ENCODE results near the gene SHOX. TPM values are rescaled to one million over a fixed set of nuclear protein-coding genes. Genes with fewer than 3 reads are reported as not detected.
A peak's percentile ranks its signal among the peaks of the same experiment; 100 is the strongest.

Gene SHOX
- polyA plus RNA-seq, 3 donors, result not detected

GRCh38 chrX:623268-623598, 7.4 kb upstream of the SHOX start:
- H3K27me3 Mint-ChIP-seq (ENCODE audit: low read depth in 3 of 3), result peaks cover 77 to 85% (median 84%) of the 10 kb centered on the region in 3 donors
- no peaks in the 10 kb centered on the region for H3K4me1 Mint-ChIP-seq

GRCh38 chrX:623599-624315, 6.8 kb upstream of the SHOX start:
- WGBS (ENCODE audit: insufficient coverage), result 3% methylated on average over 45 of the region's 50 CpGs
- Mint-ChIP-seq H3K4me1 (no peaks in the 10 kb centered on the region), H3K27ac (no peak overlapping the region), H3K9me3 (peaks cover 0 to 7% (median 4%) of the 10 kb centered on the region in 7 donors), H3K27me3 (ENCODE audit: low read depth in 3 of 3) (peaks cover 76 to 85% (median 80%) of the 10 kb centered on the region in 3 donors), H3K36me3 (no peaks in the 10 kb centered on the region), H3K4me3 (peak overlapping the region in 1 of 2 donors; percentile 49)
- no peaks in the 10 kb centered on the region for H3K36me3 ChIP-seq (replicated peaks in 1 of 2; ENCODE audit: control insufficient read depth in 1 of 2, insufficient read depth in 2 of 2, low read length in 2 of 2)
- intact Hi-C loops (cut with micrococcal nuclease), result no loop called here
- H3K9ac ChIP-seq (ENCODE audit: insufficient read depth, low read length, poor library complexity, severe bottlenecking), result no peak overlapping the region
- no peak overlapping the region for H3K4me3 ChIP-seq (replicated peaks in 1 of 3; ENCODE audit: low read depth in 2 of 3, low read length in 3 of 3)
- no peaks in the 10 kb centered on the region for H3K4me1 ChIP-seq (ENCODE audit: control insufficient read depth in 1 of 2, insufficient read depth in 2 of 2, low read length in 2 of 2)
- H3K9me3 ChIP-seq (replicated peaks in 1 of 2; ENCODE audit: control insufficient read depth in 1 of 2, insufficient read depth in 1 of 2, low read length in 2 of 2), result no peaks in the 10 kb centered on the region
- H3K79me2 ChIP-seq (ENCODE audit: insufficient read depth, low read length), result no peaks in the 10 kb centered on the region
- no peak for DNase-seq
- no peak overlapping the region for H3K4me2 ChIP-seq (replicated peaks; ENCODE audit: extremely low read depth, low read length, poor library complexity, severe bottlenecking)
- H3K27me3 ChIP-seq (ENCODE audit: control insufficient read depth in 2 of 2, insufficient read depth in 2 of 2, low read length in 2 of 2), result peaks cover 0 to 60% of the 10 kb centered on the region in 2 donors
- H2AFZ ChIP-seq (ENCODE audit: insufficient read depth, low read depth, low read length, poor library complexity, severe bottlenecking), result no peak overlapping the region
- no peaks in the 10 kb centered on the region for H4K20me1 ChIP-seq (ENCODE audit: insufficient read depth, low read length)
- H3K27ac ChIP-seq (ENCODE audit: low read depth in 1 of 2, low read length in 2 of 2), result no peak overlapping the region
- no peak for TF ChIP-seq CTCF (IDR thresholded peaks at IDR 0.05)

More at GRCh38 chrX:623268-623598, 7.4 kb upstream of the SHOX start:
- Histone ChIP-seq H3K36me3 (replicated peaks in 1 of 2; ENCODE audit: control insufficient read depth in 1 of 2, insufficient read depth in 2 of 2, low read length in 2 of 2) (no peaks in the 10 kb centered on the region), H3K9me3 (replicated peaks in 1 of 2; ENCODE audit: control insufficient read depth in 1 of 2, insufficient read depth in 1 of 2, low read length in 2 of 2) (no peaks in the 10 kb centered on the region), H4K20me1 (ENCODE audit: insufficient read depth, low read length) (no peaks in the 10 kb centered on the region), H3K4me3 (replicated peaks in 1 of 3; ENCODE audit: low read depth in 2 of 3, low read length in 3 of 3) (no peak overlapping the region), H2AFZ (ENCODE audit: insufficient read depth, low read depth, low read length, poor library complexity, severe bottlenecking) (no peak overlapping the region), H3K79me2 (ENCODE audit: insufficient read depth, low read length) (no peaks in the 10 kb centered on the region), H3K27ac (ENCODE audit: low read depth in 1 of 2, low read length in 2 of 2) (no peak overlapping the region), H3K4me2 (replicated peaks; ENCODE audit: extremely low read depth, low read length, poor library complexity, severe bottlenecking) (no peak overlapping the region), H3K9ac (ENCODE audit: insufficient read depth, low read length, poor library complexity, severe bottlenecking) (no peak overlapping the region), H3K4me1 (ENCODE audit: control insufficient read depth in 1 of 2, insufficient read depth in 2 of 2, low read length in 2 of 2) (no peaks in the 10 kb centered on the region), H3K27me3 (ENCODE audit: control insufficient read depth in 2 of 2, insufficient read depth in 2 of 2, low read length in 2 of 2) (peaks cover 0 to 60% of the 10 kb centered on the region in 2 donors)
- Mint-ChIP-seq H3K4me3 (peak overlapping the region in 1 of 2 donors; percentile 32), H3K36me3 (no peaks in the 10 kb centered on the region), H3K9me3 (peaks cover 0 to 7% (median 5%) of the 10 kb centered on the region in 7 donors), H3K27ac (no peak overlapping the region)
- WGBS (ENCODE audit: insufficient coverage), result 3% methylated on average over 4 of the region's 6 CpGs
- TF ChIP-seq CTCF (IDR thresholded peaks at IDR 0.05), result no peak
- no peak for DNase-seq
- intact Hi-C loops (cut with micrococcal nuclease), result no loop called here

All from CD14-positive monocyte (primary cell).